BLaER1 treated with 17β-estradiol and CSF1 and Interleukin-3, amounts not matched to agents 10 nM and 100 nM (cell line): ENCODE data around the gene PTGER3.

ENCODE experiments used
- H3K27ac ChIP-seq, 11 experiments: shearing (Covaris generic); formaldehyde crosslinking; 2 replicates each; pipeline ENCODE4 v1.8.1; 2022
- H3K27me3 ChIP-seq, 11 experiments: shearing (Covaris generic); formaldehyde crosslinking; 2 replicates each; pipeline ENCODE4 v1.8.1; 2022
- H3K36me3 ChIP-seq, 11 experiments: shearing (Covaris generic); formaldehyde crosslinking; 2 replicates each; pipeline ENCODE4 v1.8.1; 2022
- H3K4me1 ChIP-seq, 10 experiments: shearing (Covaris generic); formaldehyde crosslinking; 2 replicates each; pipeline ENCODE4 v1.8.1; 2022
- H3K4me2 ChIP-seq, 11 experiments: shearing (Covaris generic); formaldehyde crosslinking; 2 replicates each; pipeline ENCODE4 v1.8.1; 2022
- H3K4me3 ChIP-seq, 10 experiments: shearing (Covaris generic); formaldehyde crosslinking; 2 replicates each; pipeline ENCODE4 v1.8.1; 2022
- H3K9ac ChIP-seq, 11 experiments: shearing (Covaris generic); formaldehyde crosslinking; 2 replicates each; pipeline ENCODE4 v1.8.1; 2022
- H3K9me3 ChIP-seq, 11 experiments: shearing (Covaris generic); formaldehyde crosslinking; replicated peaks in 1 of 11; 2 replicates each; pipeline ENCODE4 v1.8.1; 2022
- H4K20me1 ChIP-seq, 11 experiments: shearing (Covaris generic); formaldehyde crosslinking; 2 replicates each; pipeline ENCODE4 v1.8.1; 2022
- Cebpa-rat ChIP-seq, 11 experiments: shearing (Covaris generic); IDR thresholded peaks; 2 replicates each; pipeline ENCODE4 v1.8.1; 2022

Gene PTGER3

GRCh38 chr1:71081697-71082080, 34.1 kb upstream of the PTGER3 start:
- Histone ChIP-seq H3K9ac (peak overlapping the region in 1 of 11 experiments; percentile 98; a peak in 1 of 22 replicates), H3K27me3 (no peaks in the 10 kb centered on the region), H3K9me3 (peaks cover 0 to 4% (median 0%) of the 10 kb centered on the region in 11 experiments; a peak in 4 of 22 replicates), H3K4me2 (peak overlapping the region; percentile 38 to 70 (median 58)), H3K36me3 (peaks cover 19 to 26% (median 22%) of the 10 kb centered on the region in 11 experiments), H4K20me1 (peaks cover 17 to 36% (median 31%) of the 10 kb centered on the region in 11 experiments; a peak in 19 of 22 replicates), H3K27ac (peak overlapping the region; percentile 89 to 97 (median 95); a peak in 20 of 22 replicates), H3K4me3 (peak overlapping the region; percentile 67 to 93 (median 86); a peak in 19 of 20 replicates), H3K4me1 (peaks cover 10 to 41% (median 13%) of the 10 kb centered on the region in 10 experiments; a peak in 17 of 20 replicates)
- no peak for TF ChIP-seq Cebpa-rat (IDR thresholded peaks at IDR 0.05)

DNA sequence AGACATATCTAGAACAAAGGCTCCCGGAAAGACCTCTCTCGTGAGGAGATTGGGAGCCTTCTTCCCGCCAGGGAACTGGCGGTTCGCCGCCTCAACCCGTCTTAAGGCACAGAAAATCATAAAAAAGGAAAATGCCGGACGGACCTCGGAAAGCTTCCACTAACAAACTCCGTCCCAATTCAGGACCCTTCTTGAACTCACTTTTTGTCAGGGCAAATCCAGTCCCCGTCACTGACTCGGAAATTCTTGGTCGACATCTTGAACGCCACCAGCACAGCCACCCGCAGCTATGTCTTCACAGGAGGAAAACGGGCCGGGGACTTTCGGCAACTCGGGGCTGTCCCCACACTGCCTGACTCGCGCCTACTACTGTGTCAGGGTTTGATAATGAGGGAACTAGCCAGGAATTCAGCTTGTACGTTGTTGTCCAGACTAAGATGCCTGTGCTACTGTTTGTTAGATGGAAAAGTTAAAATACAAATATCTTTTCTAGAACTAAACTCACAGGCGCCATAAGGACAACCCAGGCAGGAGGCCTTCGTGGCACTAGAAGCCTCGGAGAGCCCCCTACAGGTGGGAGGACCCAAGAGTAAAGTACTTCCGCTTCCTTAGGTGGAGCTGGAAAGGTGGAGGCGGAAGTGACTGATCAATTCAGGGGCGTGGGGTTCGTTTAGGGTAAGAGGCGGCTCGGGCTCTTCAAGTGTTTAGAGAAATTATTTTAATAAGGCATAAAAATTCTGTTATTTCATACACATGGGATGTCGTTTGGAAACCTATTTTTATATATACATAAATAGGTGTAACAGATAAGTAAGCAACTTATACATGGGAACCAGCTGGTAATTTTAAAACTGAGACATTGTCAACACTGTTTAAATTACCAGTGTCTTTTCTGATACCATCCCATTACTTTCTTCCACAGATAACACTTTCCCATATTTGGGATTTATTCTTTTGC, 33.4 kb upstream of the PTGER3 start, which contains the start of gene ZRANB2:
Gene ZRANB2 (minus strand): TSS at position 297 of the 958 bp plus-strand sequence. CDS start 40 bp downstream, at position 257.
- H3K27ac ChIP-seq = peak within 1 kb of the TSS; percentile 89 to 97 (median 95)
- H3K9me3 ChIP-seq = peaks cover 0 to 4% (median 0%) of the 10 kb centered on the region in 11 experiments; a peak in 4 of 22 replicates
- H3K4me2 ChIP-seq = peak within 1 kb of the TSS; percentile 73 to 91 (median 80)
- peak within 1 kb of the TSS; percentile 91 to 98 (median 96) for H3K9ac ChIP-seq
- H3K4me1 ChIP-seq = peaks cover 10 to 41% (median 13%) of the 10 kb centered on the region in 10 experiments; a peak in 17 of 20 replicates
- H3K27me3 ChIP-seq = no peaks in the 10 kb centered on the region
- peak in 1 of 11 experiments; percentile 50; a peak in 1 of 22 replicates for TF ChIP-seq Cebpa-rat (IDR thresholded peaks at IDR 0.05)
- H3K36me3 ChIP-seq = peaks cover 25 to 33% (median 28%) of the 10 kb centered on the region in 11 experiments
- peak within 1 kb of the TSS; percentile 67 to 93 (median 86) for H3K4me3 ChIP-seq
- peaks cover 21 to 42% (median 37%) of the 10 kb centered on the region in 11 experiments; a peak in 19 of 22 replicates for H4K20me1 ChIP-seq

DNA sequence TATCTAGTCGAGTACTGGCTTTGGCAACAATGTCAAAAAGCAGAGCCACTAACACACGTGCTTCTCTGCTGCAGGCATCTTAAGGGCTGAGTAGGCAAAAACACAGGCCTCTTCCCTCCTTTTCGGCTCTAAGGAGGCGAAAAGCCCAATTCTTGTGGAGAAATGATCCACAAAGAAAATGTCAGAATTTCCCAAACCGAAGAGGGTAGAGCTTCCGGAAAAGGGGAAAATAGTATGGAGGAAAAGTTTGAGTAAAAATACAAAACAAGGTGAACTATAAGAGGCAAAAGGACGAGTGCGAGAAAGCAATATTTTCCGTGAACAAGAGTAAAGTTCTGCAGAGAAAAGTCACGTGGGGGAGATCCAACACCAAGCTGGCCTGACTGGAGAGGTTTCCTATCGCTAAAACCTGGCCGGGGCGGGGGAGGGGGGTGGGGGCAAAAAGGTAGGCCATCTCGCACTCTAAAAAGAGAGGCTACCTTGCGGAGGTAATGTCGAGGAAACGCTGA, 32.7 kb upstream of the PTGER3 start:
- no peak for TF ChIP-seq Cebpa-rat (IDR thresholded peaks at IDR 0.05)
- H4K20me1 ChIP-seq = peaks cover 28 to 50% (median 44%) of the 10 kb centered on the region in 11 experiments; a peak in 20 of 22 replicates
- no peaks in the 10 kb centered on the region for H3K27me3 ChIP-seq
- peak overlapping the region; percentile 67 to 93 (median 86) for H3K4me3 ChIP-seq
- peak overlapping the region; percentile 89 to 97 (median 95) for H3K27ac ChIP-seq
- H3K4me2 ChIP-seq = peak overlapping the region; percentile 73 to 91 (median 80)
- peaks cover 0 to 4% (median 0%) of the 10 kb centered on the region in 11 experiments; a peak in 4 of 22 replicates for H3K9me3 ChIP-seq
- H3K4me1 ChIP-seq = peaks cover 10 to 43% (median 13%) of the 10 kb centered on the region in 10 experiments; a peak in 17 of 20 replicates
- H3K36me3 ChIP-seq = peaks cover 33 to 40% (median 36%) of the 10 kb centered on the region in 11 experiments
- H3K9ac ChIP-seq = peak overlapping the region; percentile 91 to 98 (median 96)

DNA sequence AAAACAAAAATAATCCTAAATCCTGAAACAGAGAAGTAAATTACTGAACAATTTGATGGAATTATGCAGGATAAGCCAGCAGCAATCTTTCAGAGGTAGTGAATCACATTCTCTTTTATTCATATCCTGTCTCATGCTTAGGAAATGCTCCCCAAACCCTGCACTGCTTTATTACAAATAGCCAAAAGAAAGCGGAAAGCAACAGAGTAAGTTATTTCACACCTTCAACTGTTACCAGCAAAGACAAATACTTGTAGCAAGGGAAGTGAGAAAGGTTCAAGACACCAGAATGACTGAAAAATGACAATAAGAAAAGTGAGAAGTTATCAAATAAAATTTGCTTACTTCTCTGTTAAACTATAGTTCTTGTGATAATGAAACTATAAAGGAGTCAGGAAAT, 27.1 kb upstream of the PTGER3 start:
- H3K4me2 ChIP-seq = no peak overlapping the region
- TF ChIP-seq Cebpa-rat (IDR thresholded peaks at IDR 0.05) = no peak
- no peak overlapping the region for H3K4me3 ChIP-seq
- no peak overlapping the region for H3K27ac ChIP-seq
- H3K4me1 ChIP-seq = peaks cover 6 to 26% (median 14%) of the 10 kb centered on the region in 10 experiments; a peak in 17 of 20 replicates
- H3K36me3 ChIP-seq = peaks cover 81 to 96% (median 89%) of the 10 kb centered on the region in 11 experiments
- H4K20me1 ChIP-seq = peaks cover 49 to 91% (median 75%) of the 10 kb centered on the region in 11 experiments; a peak in 20 of 22 replicates
- no peaks in the 10 kb centered on the region for H3K9me3 ChIP-seq
- no peaks in the 10 kb centered on the region for H3K27me3 ChIP-seq
- H3K9ac ChIP-seq = no peak overlapping the region

GRCh38 chr1:71072273-71072672, 24.7 kb upstream of the PTGER3 start:
- Histone ChIP-seq H3K27me3 (no peaks in the 10 kb centered on the region), H4K20me1 (peaks cover 33 to 91% (median 64%) of the 10 kb centered on the region in 11 experiments; a peak in 20 of 22 replicates), H3K4me2 (no peak overlapping the region), H3K9me3 (no peaks in the 10 kb centered on the region), H3K4me3 (no peak overlapping the region), H3K9ac (no peak overlapping the region), H3K4me1 (peaks cover 0 to 28% (median 15%) of the 10 kb centered on the region in 10 experiments; a peak in 16 of 20 replicates), H3K27ac (no peak overlapping the region), H3K36me3 (peaks cover 90 to 100% (median 97%) of the 10 kb centered on the region in 11 experiments)
- no peak for TF ChIP-seq Cebpa-rat (IDR thresholded peaks at IDR 0.05)

DNA sequence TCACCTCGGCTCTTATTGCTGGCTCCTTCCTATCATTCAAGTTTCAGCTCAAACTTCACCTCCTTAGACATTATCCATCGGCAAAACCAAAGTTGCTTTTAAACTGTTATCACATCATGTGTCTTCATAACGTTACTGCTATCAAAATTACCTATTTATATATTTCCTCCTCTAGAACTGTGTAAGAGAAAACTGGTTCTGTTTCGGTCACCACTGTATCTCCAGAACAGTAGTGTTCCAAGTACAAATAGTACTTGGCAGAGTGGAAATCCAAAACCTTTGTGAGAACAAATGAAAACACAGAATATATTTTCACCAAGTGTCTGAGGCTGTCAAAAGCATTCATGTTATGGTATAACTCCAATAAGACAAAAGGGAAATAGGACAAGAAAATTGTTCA, 24.1 kb upstream of the PTGER3 start:
- H3K4me1 ChIP-seq = peaks cover 0 to 29% (median 15%) of the 10 kb centered on the region in 10 experiments; a peak in 16 of 20 replicates
- no peak overlapping the region for H3K4me2 ChIP-seq
- no peaks in the 10 kb centered on the region for H3K9me3 ChIP-seq
- no peak overlapping the region for H3K4me3 ChIP-seq
- H3K27ac ChIP-seq = no peak overlapping the region
- peaks cover 88 to 100% (median 97%) of the 10 kb centered on the region in 11 experiments for H3K36me3 ChIP-seq
- H4K20me1 ChIP-seq = peaks cover 32 to 87% (median 60%) of the 10 kb centered on the region in 11 experiments; a peak in 20 of 22 replicates
- no peak for TF ChIP-seq Cebpa-rat (IDR thresholded peaks at IDR 0.05)
- H3K27me3 ChIP-seq = no peaks in the 10 kb centered on the region
- H3K9ac ChIP-seq = no peak overlapping the region

- Histone ChIP-seq H3K4me2 (peak overlapping the region in 8 of 11 experiments; percentile 4 to 75 (median 54); a peak in 14 of 22 replicates), H3K36me3 (peaks cover 88 to 100% (median 97%) of the 10 kb centered on the region in 11 experiments), H3K4me1 (peaks cover 0 to 29% (median 15%) of the 10 kb centered on the region in 10 experiments; a peak in 14 of 20 replicates), H3K9ac (0 out of 22 replicates have a peak overlapping the region, but pooled peaks of 1 of the 11 experiments have one; percentile 36), H3K27me3 (no peaks in the 10 kb centered on the region), H3K9me3 (no peaks in the 10 kb centered on the region), H3K4me3 (peak overlapping the region in 1 of 10 experiments; percentile 25; a peak in 1 of 20 replicates), H3K27ac (peak overlapping the region in 6 of 11 experiments; percentile 7 to 42 (median 16); a peak in 4 of 22 replicates), H4K20me1 (peaks cover 8 to 78% (median 42%) of the 10 kb centered on the region in 11 experiments; a peak in 18 of 22 replicates)
- TF ChIP-seq Cebpa-rat (IDR thresholded peaks at IDR 0.05) = no peak
These were observed 21.0 kb upstream of the PTGER3 start for GRCh38 chr1:71068325-71069240.
